Measurements from ENCODE around the gene HOXD3.

Gene HOXD3

GRCh38 chr2:176156807-176157498, at the start of gene HOXD3:
Gene HOXD3, plus strand, starts transcription at chr2:176157307. Its CDS starts 11,808 bp downstream, at chr2:176169115.
- Histone ChIP-seq H3K4me3 (ENCODE audit: low read length) (no peak within 1 kb of the TSS), H3K9me3 (ENCODE audit: control insufficient read depth, insufficient read depth, low read length) (no peaks in the 10 kb centered on the region), H3K27me3 (ENCODE audit: control insufficient read depth, insufficient read depth, low read length) (peaks cover 97% of the 10 kb centered on the region), H3K36me3 (ENCODE audit: control insufficient read depth, insufficient read depth, low read length) (no peaks in the 10 kb centered on the region), H3K4me1 (ENCODE audit: control insufficient read depth, insufficient read depth, low read length) (peaks cover 1% of the 10 kb centered on the region), H3K27ac (ENCODE audit: low read length) (no peak within 1 kb of the TSS)
- no peak for DNase-seq (ENCODE audit: low read depth, low spot score)
- WGBS (ENCODE audit: insufficient coverage, insufficient read length): no CpG with 5 or more reads among the region's 48 CpGs

- H3K4me3 ChIP-seq (ENCODE audit: low read length): no peak overlapping the region
- no peaks in the 10 kb centered on the region for H3K9me3 ChIP-seq (ENCODE audit: control insufficient read depth, insufficient read depth, low read length)
- peaks cover 5% of the 10 kb centered on the region for H3K4me1 ChIP-seq (ENCODE audit: control insufficient read depth, insufficient read depth, low read length)
- no CpG with 5 or more reads among the region's 59 CpGs for WGBS (ENCODE audit: insufficient coverage, insufficient read length)
- no peak overlapping the region for H3K27ac ChIP-seq (ENCODE audit: low read length)
- H3K27me3 ChIP-seq (ENCODE audit: control insufficient read depth, insufficient read depth, low read length): peaks cover 95% of the 10 kb centered on the region
- no peaks in the 10 kb centered on the region; the same call in 1 of the 2 replicates for H3K36me3 ChIP-seq (ENCODE audit: control insufficient read depth, insufficient read depth, low read length)
- no peak for DNase-seq (ENCODE audit: low read depth, low spot score)
Observed at GRCh38 chr2:176107731-176108181, 49.4 kb upstream of the HOXD3 start.

GRCh38 chr2:176109192-176109901, 47.8 kb upstream of the HOXD3 start:
- Histone ChIP-seq H3K4me1 (ENCODE audit: control insufficient read depth, insufficient read depth, low read length) (peaks cover 5% of the 10 kb centered on the region), H3K27ac (ENCODE audit: low read length) (no peak overlapping the region), H3K27me3 (ENCODE audit: control insufficient read depth, insufficient read depth, low read length) (peaks cover 95% of the 10 kb centered on the region), H3K4me3 (ENCODE audit: low read length) (no peak overlapping the region), H3K36me3 (ENCODE audit: control insufficient read depth, insufficient read depth, low read length) (no peaks in the 10 kb centered on the region; the same call in 1 of the 2 replicates), H3K9me3 (ENCODE audit: control insufficient read depth, insufficient read depth, low read length) (no peaks in the 10 kb centered on the region)
- DNase-seq (ENCODE audit: low read depth, low spot score): no peak
- WGBS (ENCODE audit: insufficient coverage, insufficient read length): no CpG with 5 or more reads among the region's 26 CpGs

GRCh38 chr2:176109946-176110345, 47.2 kb upstream of the HOXD3 start:
- Histone ChIP-seq H3K4me3 (ENCODE audit: low read length) (no peak overlapping the region), H3K27ac (ENCODE audit: low read length) (no peak overlapping the region), H3K9me3 (ENCODE audit: control insufficient read depth, insufficient read depth, low read length) (no peaks in the 10 kb centered on the region), H3K4me1 (ENCODE audit: control insufficient read depth, insufficient read depth, low read length) (peaks cover 5% of the 10 kb centered on the region), H3K36me3 (ENCODE audit: control insufficient read depth, insufficient read depth, low read length) (no peaks in the 10 kb centered on the region), H3K27me3 (ENCODE audit: control insufficient read depth, insufficient read depth, low read length) (peaks cover 95% of the 10 kb centered on the region)
- WGBS (ENCODE audit: insufficient coverage, insufficient read length): no CpG with 5 or more reads among the region's 4 CpGs
- DNase-seq (ENCODE audit: low read depth, low spot score): no peak

- no peaks in the 10 kb centered on the region for H3K9me3 ChIP-seq (ENCODE audit: control insufficient read depth, insufficient read depth, low read length)
- H3K4me1 ChIP-seq (ENCODE audit: control insufficient read depth, insufficient read depth, low read length): peaks cover 4% of the 10 kb centered on the region
- WGBS (ENCODE audit: insufficient coverage, insufficient read length): no CpG with 5 or more reads among the region's 7 CpGs
- no peaks in the 10 kb centered on the region for H3K36me3 ChIP-seq (ENCODE audit: control insufficient read depth, insufficient read depth, low read length)
- H3K4me3 ChIP-seq (ENCODE audit: low read length): no peak overlapping the region
- no peak overlapping the region for H3K27ac ChIP-seq (ENCODE audit: low read length)
- DNase-seq (ENCODE audit: low read depth, low spot score): no peak
- peaks cover 94% of the 10 kb centered on the region for H3K27me3 ChIP-seq (ENCODE audit: control insufficient read depth, insufficient read depth, low read length)
Observed at GRCh38 chr2:176110415-176111308, 46.4 kb upstream of the HOXD3 start.

GRCh38 chr2:176111309-176111663, 45.8 kb upstream of the HOXD3 start:
- Histone ChIP-seq H3K9me3 (ENCODE audit: control insufficient read depth, insufficient read depth, low read length) (no peaks in the 10 kb centered on the region), H3K4me3 (ENCODE audit: low read length) (no peak overlapping the region), H3K4me1 (ENCODE audit: control insufficient read depth, insufficient read depth, low read length) (peaks cover 4% of the 10 kb centered on the region), H3K36me3 (ENCODE audit: control insufficient read depth, insufficient read depth, low read length) (no peaks in the 10 kb centered on the region), H3K27me3 (ENCODE audit: control insufficient read depth, insufficient read depth, low read length) (peaks cover 94% of the 10 kb centered on the region), H3K27ac (ENCODE audit: low read length) (no peak overlapping the region)
- no peak for DNase-seq (ENCODE audit: low read depth, low spot score)
- no CpG with 5 or more reads among the region's 16 CpGs for WGBS (ENCODE audit: insufficient coverage, insufficient read length)

GRCh38 chr2:176111846-176112374, 45.2 kb upstream of the HOXD3 start:
- Histone ChIP-seq H3K4me3 (ENCODE audit: low read length) (no peak overlapping the region), H3K36me3 (ENCODE audit: control insufficient read depth, insufficient read depth, low read length) (no peaks in the 10 kb centered on the region), H3K27ac (ENCODE audit: low read length) (no peak overlapping the region), H3K9me3 (ENCODE audit: control insufficient read depth, insufficient read depth, low read length) (no peaks in the 10 kb centered on the region), H3K4me1 (ENCODE audit: control insufficient read depth, insufficient read depth, low read length) (peaks cover 4% of the 10 kb centered on the region), H3K27me3 (ENCODE audit: control insufficient read depth, insufficient read depth, low read length) (peaks cover 93% of the 10 kb centered on the region)
- no CpG with 5 or more reads among the region's 29 CpGs for WGBS (ENCODE audit: insufficient coverage, insufficient read length)
- DNase-seq (ENCODE audit: low read depth, low spot score): no peak

DNA sequence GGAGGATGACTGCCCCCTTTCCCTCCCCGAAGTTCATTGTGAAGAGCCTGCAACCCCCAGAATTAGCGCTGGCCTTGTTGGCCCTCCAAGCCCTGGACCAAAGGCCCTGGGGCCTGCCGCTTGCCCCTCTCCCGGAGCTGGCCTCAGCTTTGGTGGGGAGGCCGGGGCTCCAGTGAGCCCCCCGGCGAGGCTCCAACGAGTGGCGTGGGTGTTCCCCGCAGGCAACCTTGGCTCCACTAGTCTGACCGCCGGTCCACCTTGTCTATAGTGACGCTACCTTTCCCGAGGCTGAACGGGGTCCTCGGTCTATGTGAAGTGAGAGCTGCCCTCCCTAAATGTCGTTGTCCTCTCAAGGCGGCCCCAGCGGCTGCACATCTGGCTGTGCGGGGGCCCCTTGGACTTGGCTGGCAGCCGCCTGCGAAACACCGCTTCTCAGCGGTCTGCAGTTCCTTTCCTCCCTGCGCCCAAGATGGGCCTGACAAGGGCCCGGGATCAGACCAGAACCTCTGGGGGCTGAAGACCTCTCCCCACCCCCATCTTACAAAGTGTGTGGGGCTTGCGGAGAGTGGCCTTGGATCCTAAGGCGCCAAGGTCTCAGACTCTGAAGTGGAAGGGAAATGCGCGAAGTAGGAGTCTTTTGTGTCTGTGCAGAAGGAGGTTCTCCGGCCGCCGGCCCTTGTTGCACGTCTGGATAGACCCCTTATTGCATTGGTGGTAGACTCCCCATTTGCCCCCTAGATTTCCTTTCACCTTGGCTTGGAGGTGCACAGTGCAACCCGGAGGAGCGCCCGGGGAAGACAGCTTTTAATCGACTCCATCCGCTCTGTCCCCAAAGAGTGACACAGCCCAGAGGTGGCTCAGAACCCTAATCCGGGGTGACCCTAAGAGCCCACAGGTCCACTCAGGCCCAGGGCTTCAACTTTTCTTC, 44.5 kb upstream of the HOXD3 start:
- no peak for DNase-seq (ENCODE audit: low read depth, low spot score)
- Histone ChIP-seq H3K36me3 (ENCODE audit: control insufficient read depth, insufficient read depth, low read length) (no peaks in the 10 kb centered on the region), H3K4me1 (ENCODE audit: control insufficient read depth, insufficient read depth, low read length) (no peaks in the 10 kb centered on the region), H3K9me3 (ENCODE audit: control insufficient read depth, insufficient read depth, low read length) (no peaks in the 10 kb centered on the region), H3K27me3 (ENCODE audit: control insufficient read depth, insufficient read depth, low read length) (peaks cover 95% of the 10 kb centered on the region), H3K27ac (ENCODE audit: low read length) (no peak overlapping the region), H3K4me3 (ENCODE audit: low read length) (no peak overlapping the region)
- whole genome bisulfite sequencing (ENCODE audit: insufficient coverage, insufficient read length): no CpG with 5 or more reads among the region's 40 CpGs

GRCh38 chr2:176114120-176114929, 42.8 kb upstream of the HOXD3 start:
- Histone ChIP-seq H3K9me3 (ENCODE audit: control insufficient read depth, insufficient read depth, low read length) (no peaks in the 10 kb centered on the region), H3K27me3 (ENCODE audit: control insufficient read depth, insufficient read depth, low read length) (peaks cover 95% of the 10 kb centered on the region), H3K4me1 (ENCODE audit: control insufficient read depth, insufficient read depth, low read length) (no peaks in the 10 kb centered on the region), H3K4me3 (ENCODE audit: low read length) (no peak overlapping the region), H3K27ac (ENCODE audit: low read length) (no peak overlapping the region), H3K36me3 (ENCODE audit: control insufficient read depth, insufficient read depth, low read length) (no peaks in the 10 kb centered on the region)
- WGBS (ENCODE audit: insufficient coverage, insufficient read length): no CpG with 5 or more reads among the region's 26 CpGs
- DNase-seq (ENCODE audit: low read depth, low spot score): no peak
